Measurements from ENCODE around the gene OR9I1. TPM values are rescaled to one million over a fixed set of nuclear protein-coding genes. Genes with fewer than 3 reads are reported as not detected.

Gene OR9I1
- total and polyA plus RNA-seq, 12 donors, result not detected

DNA sequence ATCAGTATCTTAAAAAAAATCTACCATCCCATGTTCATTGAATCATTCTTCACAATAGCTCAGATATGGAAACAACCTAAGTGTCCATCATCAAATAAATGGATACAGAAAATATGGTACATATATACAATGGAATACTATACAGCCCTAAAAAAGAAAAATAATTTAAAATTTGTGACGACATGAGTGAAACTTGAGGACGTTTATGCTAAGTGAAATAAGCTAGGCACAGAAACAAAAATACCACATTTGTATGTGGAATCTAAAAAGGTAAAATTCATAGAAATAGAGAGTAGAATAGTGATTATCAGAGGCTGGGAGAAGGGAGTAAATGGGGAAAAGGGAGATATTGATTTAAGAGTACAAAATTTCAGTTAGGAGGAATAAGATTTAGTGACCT lies 38.8 kb downstream of the OR9I1 start:
- H3K27me3 ChIP-seq, result no peaks in the 10 kb centered on the region
- no peak overlapping the region for H3K27ac ChIP-seq
- no peaks in the 10 kb centered on the region for H3K9me3 ChIP-seq (replicated peaks in 1 of 3)
- intact Hi-C loops (cut with DNase I), result no loop called here
- H3K4me1 ChIP-seq (replicated peaks in 1 of 2), result no peaks in the 10 kb centered on the region
- H3K36me3 ChIP-seq (replicated peaks in 1 of 2), result no peaks in the 10 kb centered on the region
- no peak overlapping the region for H3K4me3 ChIP-seq
- no peak for DNase-seq
- WGBS, 4 donors, result 42 to 52% (median 50%) methylated on average over 2 of the region's 2 CpGs
- TF ChIP-seq POLR2A (IDR thresholded peaks at IDR 0.05), result no peak

DNA sequence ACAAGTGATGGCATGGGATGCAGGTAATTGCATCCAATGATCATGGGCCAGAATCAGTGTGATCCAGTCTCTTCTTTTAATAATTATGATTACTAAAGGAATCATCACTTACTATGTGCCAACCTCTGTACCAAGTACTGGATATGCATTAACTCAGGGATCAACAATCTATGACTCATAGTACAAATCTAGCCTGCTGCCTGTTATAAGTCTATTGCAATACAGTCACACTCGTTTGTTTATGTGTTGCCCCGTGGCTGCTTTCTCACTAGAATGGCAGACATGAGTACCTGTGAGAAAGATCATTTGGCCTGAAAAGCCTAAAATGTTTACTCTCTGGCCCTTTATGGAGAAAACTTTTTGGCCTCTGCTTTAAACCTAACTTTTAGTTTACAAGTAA lies 49.5 kb downstream of the OR9I1 start:
- H3K9me3 ChIP-seq (replicated peaks in 1 of 3), result no peaks in the 10 kb centered on the region
- H3K27ac ChIP-seq, result no peak overlapping the region
- no peaks in the 10 kb centered on the region for H3K27me3 ChIP-seq
- H3K36me3 ChIP-seq (replicated peaks in 1 of 2), result no peaks in the 10 kb centered on the region
- no peak for DNase-seq
- intact Hi-C loops (cut with DNase I), result no loop called here
- 25 to 34% (median 28%) methylated on average over 2 of the region's 2 CpGs for WGBS, 4 donors
- TF ChIP-seq POLR2A (IDR thresholded peaks at IDR 0.05), result no peak
- TF ChIP-seq, protein P1, sequence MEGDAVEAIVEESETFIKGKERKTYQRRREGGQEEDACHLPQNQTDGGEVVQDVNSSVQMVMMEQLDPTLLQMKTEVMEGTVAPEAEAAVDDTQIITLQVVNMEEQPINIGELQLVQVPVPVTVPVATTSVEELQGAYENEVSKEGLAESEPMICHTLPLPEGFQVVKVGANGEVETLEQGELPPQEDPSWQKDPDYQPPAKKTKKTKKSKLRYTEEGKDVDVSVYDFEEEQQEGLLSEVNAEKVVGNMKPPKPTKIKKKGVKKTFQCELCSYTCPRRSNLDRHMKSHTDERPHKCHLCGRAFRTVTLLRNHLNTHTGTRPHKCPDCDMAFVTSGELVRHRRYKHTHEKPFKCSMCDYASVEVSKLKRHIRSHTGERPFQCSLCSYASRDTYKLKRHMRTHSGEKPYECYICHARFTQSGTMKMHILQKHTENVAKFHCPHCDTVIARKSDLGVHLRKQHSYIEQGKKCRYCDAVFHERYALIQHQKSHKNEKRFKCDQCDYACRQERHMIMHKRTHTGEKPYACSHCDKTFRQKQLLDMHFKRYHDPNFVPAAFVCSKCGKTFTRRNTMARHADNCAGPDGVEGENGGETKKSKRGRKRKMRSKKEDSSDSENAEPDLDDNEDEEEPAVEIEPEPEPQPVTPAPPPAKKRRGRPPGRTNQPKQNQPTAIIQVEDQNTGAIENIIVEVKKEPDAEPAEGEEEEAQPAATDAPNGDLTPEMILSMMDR (IDR thresholded peaks at IDR 0.05), result no peak
- H3K4me1 ChIP-seq (replicated peaks in 1 of 2), result no peaks in the 10 kb centered on the region
- no peak overlapping the region for H3K4me3 ChIP-seq

DNA sequence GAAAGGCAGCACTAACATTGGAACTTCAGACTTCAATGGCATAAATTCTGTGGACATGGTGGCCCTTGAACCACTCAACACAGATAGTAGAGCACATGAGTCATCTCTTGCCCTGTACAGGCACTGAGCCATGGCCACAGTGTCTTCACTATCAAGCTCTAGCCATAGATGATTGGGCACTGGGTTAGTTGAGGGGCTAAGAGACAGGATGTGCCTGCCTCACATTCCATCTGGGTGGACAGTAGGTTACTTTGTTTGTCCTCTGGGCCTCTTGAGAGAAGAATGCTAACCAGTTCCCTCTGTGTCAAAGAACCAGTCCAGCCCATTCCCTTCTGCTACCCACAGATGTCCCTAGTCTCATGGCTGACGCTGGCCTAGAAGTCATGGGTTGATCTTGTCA lies 54.7 kb downstream of the OR9I1 start:
- WGBS, 4 donors, result 33 to 94% (median 70%) methylated on average over 1 of the region's 1 CpG
- H3K4me3 ChIP-seq, result no peak overlapping the region

DNA sequence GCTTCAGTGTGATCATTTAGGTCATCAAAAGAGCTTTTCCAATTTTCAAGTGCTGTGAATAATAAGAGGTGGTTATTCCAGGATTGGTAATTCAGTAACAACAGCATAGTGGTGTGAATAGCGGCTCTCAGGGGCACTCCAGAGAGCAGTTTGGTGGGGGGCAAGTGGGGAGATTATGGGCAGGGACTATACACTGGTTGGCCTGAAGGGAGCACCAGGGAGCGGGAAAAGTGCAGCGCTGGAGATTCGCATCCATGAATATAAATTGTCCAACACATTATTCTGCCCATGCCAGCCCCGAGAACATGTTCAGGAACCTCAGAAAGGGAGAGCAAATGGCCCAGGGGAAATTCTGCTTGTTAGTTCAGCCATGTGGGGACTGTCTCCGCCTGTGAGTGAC lies 56.7 kb downstream of the OR9I1 start:
- WGBS, 4 donors, result 70 to 82% (median 72%) methylated on average over 5 to 6 of the region's 6 CpGs
- no peaks in the 10 kb centered on the region for H3K4me1 ChIP-seq (replicated peaks in 1 of 2)
- H3K9me3 ChIP-seq (replicated peaks in 1 of 3), result no peaks in the 10 kb centered on the region
- no peak overlapping the region for H3K4me3 ChIP-seq
- DNase-seq, result no peak
- no peaks in the 10 kb centered on the region for H3K27me3 ChIP-seq
- no peak overlapping the region for H3K27ac ChIP-seq
- TF ChIP-seq, protein P1 (IDR thresholded peaks at IDR 0.05), result no peak
- no peak for TF ChIP-seq POLR2A (IDR thresholded peaks at IDR 0.05)
- intact Hi-C loops (cut with DNase I), result no loop called here
- no peaks in the 10 kb centered on the region for H3K36me3 ChIP-seq (replicated peaks in 1 of 2)

More for the DNA sequence above, 54.7 kb downstream of the OR9I1 start:
- TF ChIP-seq, protein P1 (IDR thresholded peaks at IDR 0.05), result no peak
- no peak for TF ChIP-seq POLR2A (IDR thresholded peaks at IDR 0.05)
- no peak for DNase-seq
- no peaks in the 10 kb centered on the region for H3K4me1 ChIP-seq (replicated peaks in 1 of 2)
- no peaks in the 10 kb centered on the region for H3K36me3 ChIP-seq (replicated peaks in 1 of 2)
- H3K27ac ChIP-seq, result no peak overlapping the region
- H3K27me3 ChIP-seq, result no peaks in the 10 kb centered on the region
- intact Hi-C loops (cut with DNase I), result no loop called here
- H3K9me3 ChIP-seq (replicated peaks in 1 of 3), result no peaks in the 10 kb centered on the region

DNA sequence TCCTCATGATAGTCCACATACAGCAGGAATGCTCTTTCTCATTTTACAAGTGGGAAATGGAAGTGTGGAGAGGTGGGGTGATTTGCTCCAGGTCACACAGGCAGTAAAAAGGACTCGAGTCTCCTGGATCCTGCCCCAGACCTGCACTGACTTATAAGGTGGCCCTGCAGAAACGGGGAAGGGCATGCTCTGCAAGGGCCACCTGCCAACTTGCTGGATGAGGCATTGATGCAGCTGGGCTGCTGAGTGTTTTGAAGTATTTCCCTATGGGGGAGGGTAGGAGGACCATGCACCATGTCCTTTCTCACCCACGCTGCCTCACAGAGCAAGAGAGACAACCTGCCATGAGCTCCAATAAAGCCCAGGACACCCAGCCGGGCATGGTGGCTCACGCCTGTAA lies 57.6 kb downstream of the OR9I1 start:
- no peak for DNase-seq
- H3K27ac ChIP-seq, result no peak overlapping the region
- no peak overlapping the region for H3K4me3 ChIP-seq
- 58 to 82% (median 73%) methylated on average over 4 to 5 of the region's 5 CpGs for WGBS, 4 donors
- intact Hi-C loops (cut with DNase I), result no loop called here
- no peaks in the 10 kb centered on the region for H3K36me3 ChIP-seq (replicated peaks in 1 of 2)
- no peak for TF ChIP-seq POLR2A (IDR thresholded peaks at IDR 0.05)
- TF ChIP-seq, protein P1 (IDR thresholded peaks at IDR 0.05), result no peak
- H3K9me3 ChIP-seq (replicated peaks in 1 of 3), result no peaks in the 10 kb centered on the region
- no peaks in the 10 kb centered on the region for H3K4me1 ChIP-seq (replicated peaks in 1 of 2)
- no peaks in the 10 kb centered on the region for H3K27me3 ChIP-seq

All from adrenal gland (tissue), 12 donors.